Mucosa of stomach (tissue), 1 donor: ENCODE results near the gene SMAD2.

ENCODE experiments used
- H3K27me3 ChIP-seq: one replicate; pipeline ENCODE4 v1.7.0; 2013; ENCODE audit warnings: mild to moderate bottlenecking, low read length; ENCODE audit not compliant: control insufficient read depth, insufficient read depth
- H3K36me3 ChIP-seq: one replicate; pipeline ENCODE4 v1.7.0; 2013; ENCODE audit warnings: low read length; ENCODE audit not compliant: control insufficient read depth, insufficient read depth
- H3K4me1 ChIP-seq: one replicate; pipeline ENCODE4 v1.7.0; 2013; ENCODE audit warnings: mild to moderate bottlenecking, low read length; ENCODE audit not compliant: control insufficient read depth, insufficient read depth
- H3K4me3 ChIP-seq: one replicate; pipeline ENCODE4 v1.7.0; 2013; ENCODE audit warnings: low read length
- H3K9ac ChIP-seq: one replicate; pipeline ENCODE4 v1.7.0; 2013; ENCODE audit warnings: mild to moderate bottlenecking, low read length, moderate library complexity
- H3K9me3 ChIP-seq: one replicate; pipeline ENCODE4 v1.7.0; 2013; ENCODE audit warnings: mild to moderate bottlenecking, low read length, moderate library complexity; ENCODE audit not compliant: control insufficient read depth
- donor health status: Pancreatic carcinoma.

Gene SMAD2

DNA sequence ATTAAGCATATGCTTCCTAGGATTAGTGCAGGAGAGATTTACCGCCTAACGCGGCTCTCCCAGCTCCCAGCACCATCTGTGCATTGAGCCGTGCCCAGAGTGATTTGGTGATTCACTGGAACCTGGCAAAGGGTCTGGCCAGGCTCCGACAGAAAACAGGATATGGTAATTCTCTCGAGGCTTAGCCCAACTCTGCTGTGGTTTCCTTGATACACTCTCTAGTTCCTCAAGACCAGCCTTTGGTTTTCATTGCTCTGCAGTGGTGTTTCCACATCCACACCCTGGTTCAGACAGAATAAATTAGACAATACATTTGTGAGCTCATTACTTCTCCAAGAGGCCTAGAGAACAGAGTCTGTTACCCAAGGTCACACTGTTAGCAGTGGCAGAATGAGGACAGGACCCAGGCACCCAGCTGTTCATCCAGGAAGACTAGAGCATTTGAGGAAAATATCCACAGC, 23.0 kb upstream of the SMAD2 start:
- H3K4me3 ChIP-seq, result no peak overlapping the region
- no peaks in the 10 kb centered on the region for H3K4me1 ChIP-seq
- H3K9ac ChIP-seq, result no peak overlapping the region
- no peaks in the 10 kb centered on the region for H3K9me3 ChIP-seq
- H3K36me3 ChIP-seq, result no peaks in the 10 kb centered on the region
- no peaks in the 10 kb centered on the region for H3K27me3 ChIP-seq

DNA sequence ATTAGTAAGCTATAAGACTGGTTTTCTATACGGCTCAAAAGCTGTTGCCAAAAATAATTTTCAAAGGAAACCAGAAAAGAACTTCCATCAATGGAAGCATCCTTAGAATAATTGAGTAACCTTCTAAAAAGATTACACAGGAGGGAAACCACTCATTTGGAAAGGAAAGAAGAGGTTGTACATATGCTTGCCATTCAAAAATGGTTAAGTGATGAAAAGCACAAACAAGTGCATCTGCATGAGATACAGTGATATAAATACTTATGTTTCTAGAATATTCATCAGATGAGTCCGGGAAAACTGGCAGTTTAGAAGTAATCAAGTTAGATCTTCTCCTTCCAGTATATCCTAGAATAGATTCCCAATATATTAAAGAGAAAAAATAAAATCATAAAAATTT, 20.1 kb upstream of the SMAD2 start:
- Histone ChIP-seq H3K36me3 (no peaks in the 10 kb centered on the region), H3K9ac (no peak overlapping the region), H3K4me1 (no peaks in the 10 kb centered on the region)

DNA sequence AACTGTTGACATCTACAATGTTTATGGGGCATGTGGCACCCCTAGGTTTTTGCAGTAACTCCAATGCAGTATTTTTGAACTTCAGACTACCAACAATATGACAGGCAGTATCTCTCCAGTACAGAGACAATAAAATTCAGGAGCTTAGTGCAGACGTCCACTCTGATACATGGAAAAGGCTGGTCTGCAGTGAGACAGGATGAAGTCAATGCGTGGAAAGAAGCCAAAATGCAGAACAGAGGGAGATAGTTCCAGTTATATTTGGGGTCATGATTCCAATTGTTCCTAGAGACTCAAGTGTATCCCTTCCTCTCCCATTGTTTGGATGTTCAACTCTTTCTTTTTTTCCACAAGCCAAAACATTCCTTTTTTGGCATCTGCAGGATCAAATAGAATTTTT, 18.7 kb upstream of the SMAD2 start:
- no peak overlapping the region for H3K9ac ChIP-seq
- H3K4me1 ChIP-seq, result no peaks in the 10 kb centered on the region
- H3K4me3 ChIP-seq, result no peak overlapping the region
- H3K9me3 ChIP-seq, result no peaks in the 10 kb centered on the region
- no peaks in the 10 kb centered on the region for H3K27me3 ChIP-seq
- H3K36me3 ChIP-seq, result no peaks in the 10 kb centered on the region

More for the DNA sequence above, 20.1 kb upstream of the SMAD2 start:
- no peaks in the 10 kb centered on the region for H3K9me3 ChIP-seq
- H3K27me3 ChIP-seq, result no peaks in the 10 kb centered on the region
- H3K4me3 ChIP-seq, result no peak overlapping the region

DNA sequence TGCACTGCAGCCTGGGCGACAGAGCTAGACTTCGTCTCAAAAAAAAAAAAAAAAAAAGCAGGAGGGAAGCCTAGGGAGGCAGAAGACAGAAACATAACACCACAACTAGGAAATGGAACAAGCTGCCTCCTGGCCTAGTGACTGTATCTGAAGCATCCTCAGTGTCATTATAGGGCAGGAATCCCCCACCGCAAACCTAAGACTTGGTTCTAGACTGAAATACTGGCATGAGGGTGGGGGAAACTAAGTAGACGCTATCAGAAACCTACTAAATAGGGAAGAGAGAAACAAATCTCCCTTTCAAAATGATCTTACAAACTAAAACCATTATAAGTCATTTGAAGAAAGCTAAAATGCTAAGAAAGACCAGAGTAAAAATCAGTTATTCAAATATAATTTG, 16.4 kb upstream of the SMAD2 start:
- Histone ChIP-seq H3K4me3 (no peak overlapping the region), H3K9ac (no peak overlapping the region), H3K27me3 (no peaks in the 10 kb centered on the region), H3K36me3 (no peaks in the 10 kb centered on the region), H3K4me1 (no peaks in the 10 kb centered on the region), H3K9me3 (no peaks in the 10 kb centered on the region)

DNA sequence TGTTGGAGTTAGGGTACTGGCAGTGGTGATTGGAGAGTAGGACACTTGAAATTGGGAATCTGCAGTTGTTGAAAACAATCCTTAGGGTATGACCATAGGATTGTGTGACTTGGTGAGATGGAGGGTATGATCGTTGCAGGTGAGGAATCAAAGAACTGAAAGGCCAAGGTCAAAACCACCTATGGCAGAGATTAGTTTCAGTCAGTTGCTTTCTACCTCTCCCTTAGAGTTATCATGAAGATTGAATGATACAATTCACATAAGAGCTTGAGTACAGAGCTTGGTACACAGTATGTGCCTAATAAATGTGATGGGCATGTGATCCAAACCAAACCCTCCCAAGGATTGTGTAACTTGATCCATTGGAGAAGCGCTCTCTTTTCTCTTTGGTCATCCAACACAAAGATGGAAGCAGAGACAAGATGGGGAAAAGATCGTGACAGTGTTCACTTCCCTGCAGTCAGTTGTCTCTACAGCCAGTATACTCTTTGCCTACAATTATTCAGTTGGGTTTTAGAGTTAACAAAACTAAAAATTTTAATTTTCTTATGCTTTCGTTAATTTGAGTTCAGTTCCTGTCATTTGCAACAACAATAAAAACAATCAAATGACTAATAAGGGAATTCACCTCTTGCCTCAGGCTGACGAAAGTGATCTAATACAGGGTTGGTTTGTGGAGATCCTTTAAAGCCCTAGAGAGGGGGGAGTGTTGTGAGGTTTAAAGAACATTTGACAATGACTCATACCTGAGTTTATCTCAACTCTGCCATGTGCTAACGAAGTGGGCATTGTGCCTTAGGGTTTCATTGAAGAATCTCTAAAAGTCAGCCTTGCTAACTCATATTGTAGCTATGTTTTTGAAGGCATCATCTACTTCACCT, 14.8 kb upstream of the SMAD2 start:
- H3K36me3 ChIP-seq, result no peaks in the 10 kb centered on the region
- no peak overlapping the region for H3K9ac ChIP-seq
- H3K4me3 ChIP-seq, result no peak overlapping the region
- no peaks in the 10 kb centered on the region for H3K27me3 ChIP-seq
- no peaks in the 10 kb centered on the region for H3K4me1 ChIP-seq
- H3K9me3 ChIP-seq, result no peaks in the 10 kb centered on the region

DNA sequence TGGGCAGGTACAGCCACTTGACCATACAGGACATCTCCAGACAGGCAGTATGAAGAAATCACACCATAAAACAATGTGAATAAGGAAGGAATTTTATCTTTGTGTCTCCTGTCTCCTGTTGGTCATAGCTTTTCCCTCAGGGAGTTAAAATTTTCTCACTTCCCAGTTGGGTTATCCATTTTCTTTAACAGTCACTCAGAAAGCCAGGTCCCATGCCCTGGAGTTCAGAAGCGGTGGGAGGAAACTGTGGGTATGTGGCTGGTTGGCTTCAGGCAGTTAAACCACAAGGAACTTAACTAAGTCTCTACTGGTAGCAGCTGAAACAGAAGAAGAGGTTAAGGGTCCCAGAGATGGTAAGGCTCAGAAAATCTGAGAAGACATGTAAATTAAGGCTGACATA, 6.5 kb upstream of the SMAD2 start:
- Histone ChIP-seq H3K27me3 (no peaks in the 10 kb centered on the region), H3K9me3 (no peaks in the 10 kb centered on the region), H3K9ac (no peak overlapping the region), H3K36me3 (no peaks in the 10 kb centered on the region), H3K4me1 (peaks cover 13% of the 10 kb centered on the region), H3K4me3 (no peak overlapping the region)

DNA sequence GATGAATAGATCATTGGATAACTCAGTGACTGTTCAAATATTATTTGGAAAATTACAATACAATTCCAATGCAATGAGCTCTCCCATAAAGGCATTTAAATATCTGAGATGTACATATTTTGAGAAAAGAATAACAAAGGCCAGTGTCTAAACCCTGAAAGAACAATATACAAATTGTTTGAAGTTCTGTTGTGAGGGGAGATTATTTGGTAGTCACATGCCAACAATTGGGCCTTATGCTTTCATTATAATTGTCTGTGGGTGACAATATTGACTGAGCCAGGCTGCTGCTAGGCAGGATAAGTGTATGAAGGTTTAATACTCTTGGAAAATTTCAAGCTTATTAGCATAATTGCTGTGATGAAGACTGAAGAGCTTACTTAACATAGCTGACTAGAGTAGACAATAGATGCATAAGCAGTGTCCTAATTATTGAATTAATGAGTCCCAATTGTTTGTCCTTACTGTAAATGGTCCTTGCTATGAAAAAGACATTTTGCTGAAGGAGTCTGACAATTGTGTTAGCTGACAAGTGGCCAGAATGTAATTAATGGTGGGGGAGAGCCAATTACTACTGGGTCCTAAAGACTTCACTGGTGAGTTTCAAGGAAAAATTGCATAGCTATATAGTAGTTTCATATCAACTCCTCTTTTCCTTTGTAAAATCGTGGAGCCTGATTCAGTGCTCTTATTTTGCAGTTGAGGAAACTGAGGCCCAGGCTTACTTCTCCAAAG, 5.0 kb upstream of the SMAD2 start:
- Histone ChIP-seq H3K36me3 (no peaks in the 10 kb centered on the region), H3K27me3 (no peaks in the 10 kb centered on the region), H3K9ac (no peak overlapping the region), H3K9me3 (no peaks in the 10 kb centered on the region), H3K4me3 (no peak overlapping the region), H3K4me1 (peaks cover 19% of the 10 kb centered on the region)

DNA sequence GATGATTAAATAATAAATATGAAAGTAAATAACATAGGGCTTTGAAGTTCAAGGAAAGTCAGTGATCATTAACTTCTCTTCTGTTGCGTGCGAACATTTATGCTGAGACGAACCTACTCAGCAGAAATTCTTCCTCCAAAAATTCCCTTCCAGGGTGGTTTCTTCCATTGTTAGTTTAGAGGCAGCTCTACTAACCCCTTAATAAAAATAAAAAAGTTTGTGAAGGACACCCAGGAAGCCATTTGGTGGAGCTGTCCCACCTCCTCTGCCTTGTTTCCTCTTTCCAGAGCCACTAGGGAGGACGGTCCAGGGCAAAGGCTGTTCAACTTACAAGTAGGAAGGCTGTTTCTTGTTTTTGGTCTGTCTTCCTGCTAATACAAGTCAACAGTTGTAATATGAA, 2.1 kb upstream of the SMAD2 start:
- H3K9ac ChIP-seq, result no peak overlapping the region
- H3K4me3 ChIP-seq, result no peak overlapping the region
- H3K27me3 ChIP-seq, result no peaks in the 10 kb centered on the region
- no peaks in the 10 kb centered on the region for H3K9me3 ChIP-seq
- H3K36me3 ChIP-seq, result no peaks in the 10 kb centered on the region
- H3K4me1 ChIP-seq, result peaks cover 19% of the 10 kb centered on the region

DNA sequence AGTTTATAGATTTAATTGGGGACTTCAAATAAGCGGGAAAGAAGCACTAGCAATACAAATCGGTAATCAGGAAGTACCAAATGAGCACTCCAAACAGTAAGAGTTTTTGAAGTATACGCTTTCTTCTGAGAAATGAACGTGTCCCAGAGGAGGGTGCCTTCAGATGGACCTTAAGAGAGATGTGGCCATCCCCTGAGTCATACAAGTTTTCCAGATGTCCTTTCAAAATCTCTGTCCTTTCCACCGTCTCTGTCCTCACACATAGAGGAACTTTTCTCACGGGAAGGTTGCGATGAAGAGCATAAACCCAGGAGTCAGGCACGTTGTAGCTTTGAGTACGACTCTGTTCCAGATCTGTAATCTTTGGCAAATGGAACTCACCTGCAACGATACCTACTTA, 1.7 kb upstream of the SMAD2 start:
- H3K4me3 ChIP-seq, result no peak overlapping the region
- peak overlapping the region; percentile 66 for H3K9ac ChIP-seq

DNA sequence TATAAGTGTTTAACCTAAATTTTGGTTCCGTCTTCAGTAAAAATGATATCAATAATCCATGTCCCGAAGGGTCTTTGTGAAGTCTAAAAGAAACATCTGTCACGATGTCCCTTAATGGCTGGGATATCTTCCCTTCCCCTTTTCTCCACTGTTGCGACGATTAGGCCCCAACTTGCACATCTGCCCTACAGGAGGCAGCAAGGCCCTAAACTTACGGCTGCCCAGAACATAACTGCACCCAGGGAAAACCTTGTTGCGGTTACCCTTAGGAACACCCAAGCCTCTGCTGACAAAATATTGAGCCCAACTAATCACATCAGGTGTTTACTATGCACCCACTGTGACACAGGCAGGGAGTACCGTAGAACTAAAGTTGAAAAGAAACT, 1.3 kb upstream of the SMAD2 start:
- H3K27me3 ChIP-seq, result no peaks in the 10 kb centered on the region
- no peaks in the 10 kb centered on the region for H3K36me3 ChIP-seq
- H3K9ac ChIP-seq, result peak overlapping the region; percentile 66
- peaks cover 26% of the 10 kb centered on the region for H3K4me1 ChIP-seq
- H3K4me3 ChIP-seq, result no peak overlapping the region
- no peaks in the 10 kb centered on the region for H3K9me3 ChIP-seq

More for the DNA sequence above, 1.7 kb upstream of the SMAD2 start:
- Histone ChIP-seq H3K27me3 (no peaks in the 10 kb centered on the region), H3K4me1 (peaks cover 21% of the 10 kb centered on the region), H3K36me3 (no peaks in the 10 kb centered on the region), H3K9me3 (no peaks in the 10 kb centered on the region)

DNA sequence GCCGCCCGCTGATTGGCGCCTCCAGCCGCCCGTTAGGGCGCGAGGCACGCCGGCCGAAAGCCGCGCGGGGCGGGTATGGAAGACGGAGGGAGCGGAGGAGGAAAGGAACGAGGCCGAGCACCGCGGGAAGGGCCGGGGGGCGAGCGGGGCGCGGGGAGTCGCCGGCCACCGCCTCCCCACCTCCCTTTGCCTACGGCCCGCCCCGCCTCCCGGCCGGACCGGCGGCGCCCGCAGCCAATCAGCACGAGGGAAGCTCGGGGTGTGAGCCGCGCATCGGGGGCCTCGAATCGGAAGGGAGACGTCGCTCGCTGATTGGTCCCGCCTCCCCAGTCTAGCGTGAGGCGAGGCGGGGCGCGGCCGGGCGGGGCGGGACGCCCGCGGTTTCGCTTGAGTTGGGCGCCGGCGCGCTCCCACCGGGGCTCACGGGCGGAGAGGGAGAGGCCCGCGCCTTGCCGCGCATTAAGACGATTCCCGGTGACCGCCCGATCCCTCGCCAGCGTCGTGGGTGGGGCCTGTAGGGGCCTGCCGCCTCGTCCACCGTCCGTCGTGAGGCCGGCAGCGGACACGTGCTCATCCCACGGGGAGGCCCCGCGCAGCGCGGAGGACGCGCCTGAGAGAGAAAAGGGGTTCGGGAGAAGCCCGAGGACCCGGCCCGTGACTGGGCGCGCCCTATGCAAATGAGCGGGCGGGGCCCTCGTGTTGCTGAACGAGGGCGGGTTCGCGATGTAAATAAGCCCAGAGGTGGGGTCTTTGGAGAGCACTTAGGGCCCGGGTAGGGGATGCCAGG, 665 bp upstream of the SMAD2 start:
- Histone ChIP-seq H3K9me3 (no peaks in the 10 kb centered on the region), H3K27me3 (no peaks in the 10 kb centered on the region), H3K36me3 (no peaks in the 10 kb centered on the region), H3K4me3 (no peak overlapping the region), H3K4me1 (peaks cover 31% of the 10 kb centered on the region), H3K9ac (peak overlapping the region; percentile 66)
